Measurements from ENCODE around the gene PDCL3. TPM values are rescaled to one million over a fixed set of nuclear protein-coding genes. Genes with fewer than 3 reads are reported as not detected.

The PDCL3 gene
- total RNA-seq, 1 donor from 2014 or later: 25.3 TPM

- no peak for TF ChIP-seq CTCF (IDR thresholded peaks at IDR 0.05; ENCODE audit: insufficient read depth, low read length, severe bottlenecking)
- Histone ChIP-seq H3K4me3 (ENCODE audit: low read depth, low read length) (no peak overlapping the region), H3K27me3 (ENCODE audit: control insufficient read depth, insufficient read depth, low read length) (no peaks in the 10 kb centered on the region), H3K36me3 (ENCODE audit: control insufficient read depth, insufficient read depth, low read length) (no peaks in the 10 kb centered on the region)
- FAIRE-seq: no peak
- DNase-seq (ENCODE audit: low read depth): no peak
Measured at GRCh38 chr2:100614455-100615000, 51.7 kb downstream of the PDCL3 start.

GRCh38 chr2:100615471-100615870 lies 52.7 kb downstream of the PDCL3 start:
- no peak for FAIRE-seq
- TF ChIP-seq CTCF (IDR thresholded peaks at IDR 0.05; ENCODE audit: insufficient read depth, low read length, severe bottlenecking): no peak
- no peak overlapping the region for H3K4me3 ChIP-seq (ENCODE audit: low read depth, low read length)
- H3K27me3 ChIP-seq (ENCODE audit: control insufficient read depth, insufficient read depth, low read length): no peaks in the 10 kb centered on the region
- no peaks in the 10 kb centered on the region for H3K36me3 ChIP-seq (ENCODE audit: control insufficient read depth, insufficient read depth, low read length)
- no peak for DNase-seq (ENCODE audit: low read depth)

GRCh38 chr2:100615886-100616285 lies 53.1 kb downstream of the PDCL3 start:
- no peaks in the 10 kb centered on the region for H3K36me3 ChIP-seq (ENCODE audit: control insufficient read depth, insufficient read depth, low read length)
- no peak for DNase-seq (ENCODE audit: low read depth)
- no peaks in the 10 kb centered on the region for H3K27me3 ChIP-seq (ENCODE audit: control insufficient read depth, insufficient read depth, low read length)
- H3K4me3 ChIP-seq (ENCODE audit: low read depth, low read length): no peak overlapping the region
- TF ChIP-seq CTCF (IDR thresholded peaks at IDR 0.05; ENCODE audit: insufficient read depth, low read length, severe bottlenecking): no peak
- no peak for FAIRE-seq

GRCh38 chr2:100616841-100617390 lies 54.1 kb downstream of the PDCL3 start:
- DNase-seq (ENCODE audit: low read depth): no peak
- no peak for TF ChIP-seq CTCF (IDR thresholded peaks at IDR 0.05; ENCODE audit: insufficient read depth, low read length, severe bottlenecking)
- FAIRE-seq: no peak
- Histone ChIP-seq H3K36me3 (ENCODE audit: control insufficient read depth, insufficient read depth, low read length) (no peaks in the 10 kb centered on the region), H3K4me3 (ENCODE audit: low read depth, low read length) (no peak overlapping the region), H3K27me3 (ENCODE audit: control insufficient read depth, insufficient read depth, low read length) (no peaks in the 10 kb centered on the region)

- DNase-seq (ENCODE audit: low read depth) (no peak), FAIRE-seq (no peak)
- Histone ChIP-seq H3K4me3 (ENCODE audit: low read depth, low read length) (no peak overlapping the region), H3K36me3 (ENCODE audit: control insufficient read depth, insufficient read depth, low read length) (no peaks in the 10 kb centered on the region), H3K27me3 (ENCODE audit: control insufficient read depth, insufficient read depth, low read length) (no peaks in the 10 kb centered on the region)
- TF ChIP-seq CTCF (IDR thresholded peaks at IDR 0.05; ENCODE audit: insufficient read depth, low read length, severe bottlenecking): no peak
Measured at GRCh38 chr2:100619951-100620350, 57.2 kb downstream of the PDCL3 start.

GRCh38 chr2:100620481-100620880 lies 57.7 kb downstream of the PDCL3 start:
- FAIRE-seq (peak; percentile 36), DNase-seq (ENCODE audit: low read depth) (no peak)
- Histone ChIP-seq H3K36me3 (ENCODE audit: control insufficient read depth, insufficient read depth, low read length) (no peaks in the 10 kb centered on the region), H3K27me3 (ENCODE audit: control insufficient read depth, insufficient read depth, low read length) (no peaks in the 10 kb centered on the region), H3K4me3 (ENCODE audit: low read depth, low read length) (no peak overlapping the region)
- TF ChIP-seq CTCF (IDR thresholded peaks at IDR 0.05; ENCODE audit: insufficient read depth, low read length, severe bottlenecking): no peak
